NCI-H226 (cell line): Measurements from ENCODE around the gene MAP2K7.

ENCODE experiments used
- DNase-seq: peaks from one replicate; pipeline ENCODE4 v3.0.0-alpha.2; 2015

The MAP2K7 gene

DNA sequence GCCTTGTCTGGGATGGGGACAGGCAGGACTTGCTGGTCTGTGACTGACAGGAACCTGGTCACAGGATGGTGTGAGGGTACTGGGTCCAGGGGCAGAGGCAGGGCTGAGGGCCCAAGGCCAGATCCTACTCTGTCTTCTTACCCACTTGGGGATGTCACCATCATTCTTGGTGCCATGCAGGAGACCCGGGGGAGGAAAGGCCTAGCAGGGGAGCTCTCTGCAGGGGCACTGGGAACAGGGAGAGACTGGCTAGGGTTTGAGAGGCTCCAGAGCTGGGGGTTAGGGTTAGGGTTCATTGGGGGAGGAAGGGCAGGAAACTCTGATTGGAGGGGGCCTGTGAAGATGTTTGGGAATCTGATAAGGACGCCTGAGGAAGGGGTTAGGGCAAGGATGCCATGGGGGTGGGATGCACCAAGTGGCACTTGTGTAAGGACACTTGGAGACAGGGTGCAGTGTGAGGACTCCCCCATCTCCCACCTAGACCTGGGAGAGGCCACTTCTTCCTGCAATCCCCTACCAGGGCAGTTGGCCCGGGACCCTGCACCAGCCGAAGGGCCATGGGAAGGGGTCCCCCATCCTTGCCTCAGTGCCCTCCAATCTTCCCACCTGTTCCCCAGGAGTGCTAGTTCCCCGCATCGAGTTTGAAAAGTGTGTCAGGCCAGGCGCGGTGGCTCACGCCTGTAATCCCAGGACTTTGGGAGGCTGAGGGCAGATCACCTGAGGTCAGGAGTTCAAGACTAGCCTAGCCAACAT lies 36.4 kb upstream of the MAP2K7 start:
- no peak for DNase-seq

DNA sequence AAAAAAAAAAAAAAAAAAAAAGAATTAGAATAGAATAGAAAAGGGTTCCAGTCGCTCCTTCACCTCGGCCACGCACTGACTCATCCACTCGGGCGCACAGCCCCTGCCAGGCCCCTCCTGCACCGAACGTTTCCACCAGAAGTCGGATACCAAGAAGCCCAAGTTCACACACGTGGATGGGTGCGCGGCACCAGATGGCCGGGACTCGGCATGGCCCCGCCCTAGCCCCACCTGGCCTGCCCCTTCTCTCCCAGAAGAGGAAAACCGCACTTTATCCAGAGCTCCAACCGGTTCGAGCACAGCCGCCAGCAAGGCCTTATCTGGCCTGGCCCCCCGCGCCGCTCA lies 35.4 kb upstream of the MAP2K7 start:
- DNase-seq: no peak

DNA sequence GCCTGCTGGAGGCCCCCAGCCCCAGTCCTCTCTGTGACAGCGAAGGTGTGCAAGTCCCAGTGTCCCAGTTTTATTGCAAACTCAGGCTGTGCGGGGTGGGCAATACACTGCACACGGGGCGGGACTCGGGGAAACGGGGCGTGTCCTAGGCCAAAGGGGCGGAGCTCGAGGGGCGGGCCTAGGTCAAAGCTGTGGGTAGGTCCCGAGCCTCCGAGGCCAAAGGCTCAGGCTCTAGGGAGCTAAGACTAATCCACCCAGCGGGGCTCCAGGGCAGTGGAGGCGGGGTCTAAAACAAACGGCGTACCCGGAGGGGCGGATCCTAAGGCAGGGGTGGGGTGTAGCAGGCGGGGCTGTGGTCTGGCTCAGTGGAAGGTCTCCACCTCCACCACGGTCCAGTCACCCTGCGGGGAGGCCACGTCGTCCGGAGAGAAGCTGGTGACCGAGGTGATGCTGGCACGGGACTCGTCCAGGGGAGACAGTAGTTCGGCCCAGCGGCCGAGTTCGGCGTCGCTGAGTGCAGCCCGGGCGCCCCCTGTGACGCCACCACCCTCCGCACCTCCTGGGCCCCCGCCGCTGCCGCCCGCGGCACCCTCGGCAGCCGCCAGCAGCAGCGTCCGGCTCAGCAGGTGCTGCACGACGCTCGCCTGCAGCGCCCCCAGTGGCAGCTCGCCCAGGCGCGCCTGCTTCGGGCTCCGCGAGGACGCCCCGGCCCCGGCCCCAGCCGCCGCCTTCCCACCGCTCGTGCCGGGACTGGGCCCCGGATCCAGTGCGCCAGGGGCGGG lies 34.8 kb upstream of the MAP2K7 start:
- DNase-seq: peak; percentile 77

DNA sequence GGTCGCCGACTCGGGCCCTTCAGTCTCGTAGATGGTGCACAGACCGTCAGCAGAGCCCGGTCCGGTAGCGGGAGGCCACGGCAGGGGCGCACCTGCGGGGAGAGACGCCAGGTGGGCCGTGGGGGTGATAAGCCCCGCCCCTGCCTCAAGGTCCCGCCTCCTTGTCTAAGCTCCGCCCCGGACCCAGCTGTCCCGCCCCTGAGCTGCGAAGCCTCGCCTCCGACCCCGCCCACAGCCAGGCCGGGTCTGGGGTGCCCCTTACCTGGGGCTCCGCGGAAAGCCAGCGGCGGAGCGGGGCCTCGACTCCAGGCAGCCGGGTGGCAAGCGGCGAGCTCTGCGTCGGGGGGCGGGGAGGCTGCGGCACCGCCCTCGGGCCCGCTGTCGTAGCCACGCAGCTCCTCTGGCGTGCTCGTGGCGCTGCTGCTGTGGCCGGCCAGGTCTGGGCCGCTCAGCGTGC lies 34.2 kb upstream of the MAP2K7 start:
- peak; percentile 71 for DNase-seq

DNA sequence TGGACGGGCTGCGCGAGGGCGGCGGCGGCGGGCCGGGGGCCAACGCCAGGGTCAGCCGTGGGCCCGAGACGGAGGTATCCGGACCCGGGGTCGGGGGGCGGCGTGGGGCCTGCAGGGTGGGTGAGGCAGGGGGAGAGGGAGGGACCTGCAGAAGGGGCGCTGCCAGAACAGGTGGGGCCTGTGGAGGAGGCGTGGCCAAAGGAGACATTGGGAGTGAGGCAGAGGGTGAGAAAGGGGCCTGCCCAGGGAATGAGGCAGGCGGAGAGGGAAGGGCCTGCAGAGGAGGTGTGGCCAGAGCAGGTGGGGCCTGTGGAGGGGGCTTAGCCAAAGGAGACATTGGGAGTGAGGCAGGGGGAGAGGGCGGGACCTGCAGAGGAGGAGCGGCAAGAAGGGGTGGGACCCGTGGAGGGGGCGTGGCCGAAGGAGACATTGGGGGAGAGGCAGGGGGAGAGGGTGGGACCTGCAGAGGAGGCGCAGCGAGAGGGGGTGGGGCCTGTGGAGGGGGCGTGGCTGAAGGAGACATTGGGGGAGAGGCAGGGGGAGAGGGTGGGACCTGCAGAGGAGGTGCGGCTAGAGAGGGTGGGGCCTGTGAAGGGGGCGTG lies 33.7 kb upstream of the MAP2K7 start:
- DNase-seq: peak; percentile 78

DNA sequence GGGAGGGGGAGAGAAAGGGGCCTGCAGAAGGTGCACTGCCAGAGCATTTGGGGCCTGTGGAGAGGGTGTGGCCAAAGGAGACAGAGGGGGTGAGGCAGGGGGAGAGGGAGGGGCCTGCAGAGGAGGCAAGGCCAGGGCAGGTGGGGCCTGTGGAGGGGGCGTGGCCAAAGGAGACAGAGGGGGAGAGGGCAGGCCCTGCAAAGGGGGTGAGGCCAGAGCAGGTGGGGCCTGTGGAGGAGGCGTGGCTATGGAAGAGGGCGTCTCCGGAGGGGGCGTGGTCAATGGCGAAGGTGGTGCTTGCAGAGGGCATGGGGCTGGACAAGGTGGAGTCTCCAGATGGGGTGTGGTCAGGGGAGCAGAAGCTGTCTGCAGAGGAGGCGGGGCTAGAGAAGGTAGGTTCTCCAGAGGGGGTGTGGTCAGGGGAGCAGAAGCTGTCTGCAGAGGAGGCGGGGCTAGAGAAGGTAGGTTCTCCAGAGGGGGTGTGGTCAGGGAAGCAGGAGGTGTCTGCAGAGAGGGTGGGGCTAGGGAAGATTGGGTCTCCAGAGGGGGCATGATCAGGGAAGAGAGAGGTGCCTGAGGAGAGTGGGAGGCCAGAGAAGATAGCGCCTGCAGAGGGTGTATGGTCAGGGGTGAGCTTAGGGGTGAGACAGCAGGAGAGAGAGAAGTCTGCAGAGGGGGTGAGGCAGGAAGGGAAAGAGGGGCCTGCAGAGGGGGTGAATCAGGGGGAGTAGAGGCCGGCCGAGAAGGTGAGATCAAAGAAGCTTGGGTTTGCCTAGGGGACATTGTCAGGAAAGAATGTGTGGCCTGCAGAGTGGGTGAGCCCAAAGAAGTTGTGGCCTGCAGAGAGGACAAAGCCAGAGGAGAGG lies 32.9 kb upstream of the MAP2K7 start:
- DNase-seq: peak; percentile 82

DNA sequence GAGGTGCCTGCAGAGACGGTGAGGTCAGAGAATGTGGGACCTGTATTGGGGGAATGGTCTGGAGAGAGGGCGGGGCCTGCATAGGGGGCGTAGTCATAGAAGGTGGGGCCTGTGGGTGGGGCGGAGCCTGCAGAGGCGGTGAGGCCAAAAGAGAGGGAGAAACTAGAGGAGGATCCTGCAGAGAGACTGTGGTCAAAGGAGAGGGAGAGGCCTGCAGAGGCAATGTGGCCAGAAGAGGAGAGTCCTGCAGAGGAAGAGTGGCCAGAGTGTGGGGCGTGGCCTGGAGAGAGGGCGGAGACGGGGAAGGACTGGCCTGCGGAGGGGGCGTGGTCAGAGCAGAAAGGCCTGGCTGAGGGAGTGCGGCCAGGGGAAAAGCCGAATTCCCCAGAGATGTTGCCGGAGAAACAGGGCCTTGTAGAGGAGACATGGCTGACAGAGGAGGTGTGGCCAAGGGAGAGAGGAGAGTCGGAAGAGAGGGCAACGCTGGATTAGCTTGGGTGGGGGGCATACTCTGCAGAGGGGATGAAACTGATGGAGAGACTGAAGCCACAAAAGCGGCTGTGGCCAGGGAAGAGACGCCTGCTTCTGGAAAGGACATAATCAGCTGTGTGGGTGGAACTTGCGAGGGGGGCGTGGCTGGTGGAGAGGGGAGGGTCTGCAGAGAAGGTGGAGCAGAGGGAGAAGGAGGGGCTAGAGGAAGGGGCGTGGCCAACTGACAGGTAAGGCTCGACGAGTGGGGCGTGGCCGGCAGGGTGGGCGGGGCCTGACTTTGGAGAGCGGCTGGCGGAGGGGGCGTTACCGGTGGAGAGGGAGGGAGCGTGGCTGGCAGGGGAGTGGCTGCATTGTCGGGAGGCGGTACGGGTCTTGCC lies 32.0 kb upstream of the MAP2K7 start:
- peak; percentile 87 for DNase-seq

DNA sequence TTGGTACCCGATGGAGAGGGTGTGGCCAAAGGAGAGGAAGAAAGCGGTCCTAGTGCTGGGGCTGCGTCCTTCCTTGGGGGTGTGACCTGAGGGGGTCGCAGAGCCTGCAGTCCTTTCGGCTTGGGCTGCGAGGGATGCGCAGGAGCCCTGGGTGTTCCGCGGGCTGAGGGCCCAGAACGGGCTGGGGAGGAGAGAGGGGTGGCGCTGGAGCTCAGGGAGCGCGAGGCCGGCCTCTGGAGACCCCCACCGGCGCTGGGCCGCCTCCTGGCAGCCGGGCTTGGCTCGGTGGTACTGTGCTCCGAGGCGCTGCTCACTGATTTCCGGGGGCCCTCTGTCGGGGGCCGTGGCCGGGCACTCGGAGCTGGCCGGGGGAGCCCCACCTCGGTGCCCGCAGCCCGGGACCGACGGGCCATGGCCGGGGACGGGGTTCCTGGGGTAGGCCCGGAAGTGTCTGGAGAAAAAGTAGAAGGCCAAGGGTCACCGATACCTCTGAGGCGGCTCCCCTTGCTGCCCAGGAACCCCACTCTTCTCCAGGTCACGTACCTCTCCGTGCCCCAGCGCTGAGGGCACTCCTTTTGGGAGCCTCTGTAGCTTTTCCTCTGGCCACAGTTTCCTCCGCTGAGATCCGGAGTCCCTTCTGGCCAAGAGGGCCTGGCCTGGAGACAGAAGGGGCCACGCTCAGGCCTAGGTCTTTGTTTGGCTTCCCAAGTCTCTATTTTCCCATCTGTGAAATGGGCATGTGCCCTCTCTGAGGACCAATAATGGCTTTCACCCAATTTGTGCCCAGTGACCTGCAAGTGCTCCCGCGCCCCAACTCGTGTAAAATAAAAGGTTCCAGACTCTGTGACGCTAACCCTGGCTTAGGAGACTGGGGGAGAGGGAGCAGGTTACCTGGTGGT lies 31.1 kb upstream of the MAP2K7 start:
- no peak for DNase-seq

DNA sequence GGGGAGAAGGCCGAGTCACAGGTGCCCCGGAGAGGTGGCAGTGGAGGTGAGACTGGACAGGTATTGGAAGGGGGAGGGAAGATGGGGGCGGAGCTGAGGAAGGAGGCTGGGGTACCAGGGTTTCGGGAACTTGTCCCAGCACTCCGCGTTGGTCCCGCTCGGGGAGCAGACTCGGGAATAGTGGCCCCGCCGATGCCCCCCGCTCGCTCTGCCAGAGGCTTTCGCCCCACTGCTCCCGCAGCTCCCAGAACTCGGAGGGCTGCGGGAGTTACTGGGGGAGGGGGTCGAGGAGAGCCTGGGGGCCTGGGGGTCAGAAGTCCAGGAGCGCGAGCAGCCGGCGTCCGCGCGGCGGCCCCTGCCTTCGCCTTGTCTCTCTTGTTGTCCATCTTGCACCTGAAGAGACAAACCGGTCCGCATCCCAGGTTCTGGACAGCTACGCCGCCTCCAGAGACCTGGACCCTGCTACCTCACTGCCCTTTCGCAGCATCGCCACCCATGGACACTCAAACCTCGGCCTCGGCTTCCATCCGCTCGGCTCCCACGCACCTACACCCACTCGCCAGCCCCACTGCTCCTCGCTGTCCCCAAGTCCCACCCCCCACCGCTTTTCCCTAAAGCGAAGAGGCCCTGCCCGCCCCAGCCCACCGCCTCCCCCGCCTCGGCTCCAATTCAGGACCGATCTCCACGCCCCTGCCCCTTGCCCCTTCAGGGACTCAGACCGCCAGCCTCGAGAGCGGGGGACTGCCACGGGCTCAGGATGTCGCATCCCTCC lies 30.2 kb upstream of the MAP2K7 start:
- no peak for DNase-seq

DNA sequence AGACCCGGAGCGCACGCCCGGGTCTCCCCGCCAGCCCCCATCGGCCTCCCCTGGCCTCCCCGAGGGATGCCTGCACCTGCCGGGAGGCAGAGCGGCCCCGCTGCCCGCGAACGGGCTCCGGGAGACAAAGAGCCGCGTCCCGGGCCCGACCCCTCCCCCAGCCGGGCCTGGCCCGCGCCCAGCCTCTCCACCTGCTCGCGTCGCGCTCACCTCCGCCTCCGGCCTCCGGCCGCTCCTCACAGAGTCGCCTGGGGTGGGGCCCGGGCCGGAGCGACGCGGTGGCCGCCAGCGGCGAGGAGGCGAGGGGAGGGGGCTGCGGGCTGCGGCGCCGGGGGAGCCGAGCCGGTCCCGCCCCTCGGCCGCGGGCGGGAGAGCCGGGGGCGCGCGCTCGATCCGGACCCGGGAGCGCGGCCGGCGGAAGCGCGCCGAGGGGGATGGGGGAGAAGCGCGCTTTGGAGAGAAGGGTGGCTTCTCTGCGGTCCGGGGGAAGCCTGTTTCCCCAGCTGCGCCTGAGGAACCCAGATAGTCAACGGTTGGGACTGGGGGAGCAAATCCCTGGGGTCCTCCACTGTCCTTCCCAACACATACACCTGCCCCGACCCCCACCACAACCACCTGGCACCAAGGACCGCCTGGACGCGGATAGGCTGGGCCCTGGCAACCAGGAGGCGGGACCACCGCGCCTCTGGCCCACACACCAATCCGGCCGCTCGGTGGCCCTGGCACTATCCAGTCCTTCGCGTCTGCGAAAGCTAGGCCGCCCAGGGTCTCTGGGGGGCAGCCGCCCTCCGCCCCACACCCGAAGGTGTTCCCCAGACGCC lies 29.4 kb upstream of the MAP2K7 start, which contains the start of gene PRR36:
TSS of gene PRR36 (minus strand) at position 315 of the 821 bp plus-strand sequence. CDS start 701 bp downstream, outside the sequence.
- DNase-seq: peak; percentile 49

DNA sequence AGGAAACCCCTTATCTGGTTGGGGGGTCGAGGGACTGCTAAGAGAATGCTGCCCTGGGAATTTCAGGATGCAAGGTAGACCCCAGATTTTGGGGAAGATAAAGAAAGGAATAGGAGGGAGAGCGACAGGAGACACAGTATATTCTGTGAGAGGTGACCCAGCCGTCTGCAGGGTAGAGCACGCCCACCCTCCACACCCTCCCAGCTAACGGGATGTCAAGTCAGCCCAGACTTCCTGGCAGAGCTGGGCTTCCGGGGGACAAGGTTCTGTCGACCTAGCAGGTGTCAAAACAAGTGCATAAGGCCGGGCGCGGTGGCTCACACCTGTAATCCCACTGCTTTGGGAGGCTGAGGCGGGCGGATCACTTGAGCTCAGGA lies 28.8 kb upstream of the MAP2K7 start:
- no peak for DNase-seq

DNA sequence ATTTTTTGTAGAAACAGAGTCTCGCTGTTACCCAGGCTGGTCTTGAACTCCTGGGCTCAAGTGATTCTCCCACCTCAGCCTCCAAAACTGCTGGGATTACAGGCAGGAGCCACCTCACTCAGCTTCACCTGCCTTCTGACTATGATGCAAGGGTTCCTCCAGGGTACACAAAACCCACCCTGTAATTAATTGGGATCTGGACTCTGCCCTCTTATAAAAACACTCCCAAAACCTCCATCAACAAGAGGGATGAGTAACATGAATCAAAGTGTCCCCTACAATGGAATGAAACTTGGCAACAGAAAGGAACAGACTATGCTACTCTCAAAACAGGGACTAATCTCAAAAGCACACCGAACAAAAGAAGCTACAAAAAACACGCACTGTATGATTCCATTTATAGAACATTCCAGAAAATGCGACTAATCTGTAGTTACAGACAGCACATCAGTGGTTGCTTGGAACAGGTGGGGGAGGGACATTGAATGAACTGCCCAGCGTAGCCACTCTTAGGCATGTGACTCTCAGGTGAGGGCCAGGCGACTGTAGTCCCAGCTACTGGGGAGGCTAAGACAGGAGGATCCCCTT lies 26.3 kb upstream of the MAP2K7 start:
- DNase-seq: no peak

DNA sequence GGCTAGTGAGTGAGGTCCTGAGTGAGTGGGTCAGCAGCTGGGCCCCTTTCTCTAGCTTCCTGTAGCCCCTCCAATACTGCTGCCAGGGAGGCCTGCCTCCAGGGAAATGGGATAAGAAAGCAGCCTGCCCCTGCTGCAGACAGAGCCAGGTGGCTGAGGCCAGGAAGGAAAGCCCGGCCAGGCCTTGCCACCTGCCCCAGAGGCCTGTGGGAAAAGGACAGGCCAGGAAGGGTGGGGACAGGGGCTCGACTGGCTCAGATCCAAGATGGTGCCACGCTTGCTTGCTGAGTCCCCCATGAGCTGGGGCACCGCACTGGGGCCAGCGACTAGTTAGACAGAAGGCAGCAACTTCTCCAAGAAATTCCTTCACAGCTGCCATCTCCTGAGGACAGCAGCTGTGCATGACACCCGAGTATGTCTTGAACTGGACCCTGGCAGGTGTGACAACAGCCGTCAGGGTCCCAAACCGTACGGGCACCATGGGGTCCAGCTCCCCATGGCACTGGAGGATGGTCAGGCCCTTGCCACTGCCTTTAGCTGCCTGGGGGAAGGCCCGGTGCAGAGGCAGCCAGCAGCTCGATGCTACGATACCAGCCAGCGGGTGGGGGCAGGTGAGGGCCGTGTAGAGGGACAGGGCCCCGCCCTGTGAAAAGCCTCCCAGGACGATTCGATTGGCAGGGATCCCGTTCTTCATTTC lies 24.4 kb upstream of the MAP2K7 start:
- DNase-seq: no peak

DNA sequence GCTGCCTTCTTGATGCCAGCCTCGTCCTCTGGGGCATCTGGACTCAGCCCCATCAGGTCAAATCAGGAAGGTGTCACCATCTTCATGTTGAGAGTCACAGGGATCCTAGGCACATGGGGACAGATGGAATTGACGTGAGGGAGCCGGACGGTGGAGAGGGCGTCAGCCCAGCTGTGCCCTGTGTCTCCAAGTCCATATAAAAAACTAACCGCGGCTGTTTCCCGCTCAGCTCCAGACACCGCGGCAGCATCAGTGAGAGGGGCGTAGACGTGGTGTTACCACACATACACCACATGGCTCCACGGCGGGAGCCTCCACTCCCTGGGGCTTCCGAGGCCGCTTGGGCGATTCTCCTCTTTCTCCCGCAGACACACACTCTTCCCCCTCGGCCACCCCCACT lies 23.8 kb upstream of the MAP2K7 start:
- no peak for DNase-seq

DNA sequence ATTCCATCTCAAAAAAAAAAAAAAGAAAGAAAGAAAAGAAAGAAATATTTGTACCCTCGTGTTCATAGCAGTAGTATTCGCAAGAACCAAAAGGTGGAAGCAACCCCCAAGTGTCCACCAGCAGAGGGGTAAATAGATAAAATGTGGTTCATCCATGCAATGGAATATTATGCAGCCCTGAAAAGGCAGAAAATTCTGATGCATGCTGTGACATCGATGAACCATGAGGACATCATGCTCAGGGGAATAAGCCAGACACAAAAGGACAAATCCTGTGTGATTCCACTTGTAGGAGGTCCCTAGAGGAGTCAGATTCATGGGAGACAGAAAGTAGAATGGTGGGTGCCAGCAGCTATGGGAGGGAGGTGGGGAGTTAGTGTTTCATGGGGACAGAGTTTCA lies 21.8 kb upstream of the MAP2K7 start:
- DNase-seq: no peak

DNA sequence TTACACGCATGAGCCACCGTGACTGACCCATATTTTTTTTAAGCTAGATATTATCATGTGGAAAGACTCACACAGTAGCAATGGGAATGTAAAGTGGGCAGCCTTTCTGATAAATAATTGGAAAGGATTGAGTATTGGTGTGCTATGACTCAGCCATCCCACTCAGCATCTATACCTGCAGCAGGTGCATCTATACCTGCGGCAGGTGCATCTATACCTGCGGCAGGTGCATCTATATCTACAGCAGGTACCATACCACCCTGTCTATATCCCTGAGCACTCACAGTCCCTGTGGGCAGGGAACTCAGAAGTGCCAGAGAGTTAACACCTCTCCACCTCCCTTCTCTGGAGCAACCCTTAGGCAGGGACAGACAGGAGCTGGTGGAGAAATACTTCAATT lies 20.6 kb upstream of the MAP2K7 start:
- no peak for DNase-seq

DNA sequence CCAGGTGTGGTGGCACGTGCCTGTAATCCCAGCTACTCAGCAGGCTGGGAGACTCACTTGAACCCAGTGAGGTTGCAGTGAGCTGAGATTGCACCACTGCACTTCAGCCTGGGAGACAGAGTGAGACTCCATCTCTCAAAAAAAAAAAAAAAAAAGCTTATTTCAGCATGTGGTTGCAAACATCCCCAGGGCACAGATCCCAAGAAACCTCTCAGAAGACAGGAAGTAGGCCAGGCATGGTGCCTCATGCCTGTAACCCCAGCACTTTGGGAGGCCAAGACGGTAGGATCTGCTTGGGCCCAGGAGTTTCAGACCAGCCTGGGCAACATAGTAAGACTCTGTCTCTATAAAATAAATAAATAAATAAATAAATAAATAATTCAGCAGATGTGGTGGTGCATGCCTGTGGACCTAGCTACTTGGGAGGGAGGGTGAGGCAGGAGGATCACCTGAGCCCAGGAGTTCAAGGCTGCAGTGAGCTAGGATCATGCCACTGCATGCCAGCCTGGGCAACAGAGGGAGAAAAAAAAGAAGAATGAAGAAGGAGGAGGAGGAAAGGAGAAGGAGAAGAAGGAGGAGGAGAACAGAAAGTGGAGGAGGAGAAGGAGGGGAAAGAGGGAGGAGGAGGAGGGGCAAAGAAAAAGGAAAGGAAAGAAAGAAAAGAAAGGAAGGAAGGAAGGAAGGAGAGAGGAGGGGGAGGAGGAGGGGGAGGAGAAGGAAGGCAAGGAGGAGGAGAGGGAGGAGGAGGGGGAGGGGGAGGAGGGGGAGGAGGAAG lies 19.7 kb upstream of the MAP2K7 start:
- peak; percentile 40 for DNase-seq
